ENCODE results near the gene NSUN2.

GRCh38 chr5:6604341-6604740, 28.5 kb downstream of the NSUN2 start:
- TF ChIP-seq CTCF (IDR thresholded peaks at IDR 0.05; ENCODE audit: low read depth, low read length, poor library complexity, severe bottlenecking) (no peak), EZH2phosphoT487 (IDR thresholded peaks at IDR 0.05; ENCODE audit: borderline replicate concordance, low read length) (no peak)

All from DOHH2 (cell line).